ENCODE measurements around the gene DNMT3A.
"Not testable (repeated sequence)": the region's sequence is repeated elsewhere in the genome, so short reads cannot be mapped to it uniquely, and the experiment has no call there.

The DNMT3A gene

GRCh38 chr2:25213229-25213628 lies 128.5 kb downstream of the DNMT3A start:
- Histone ChIP-seq H3K27me3 (no peaks in the 10 kb centered on the region), H3K4me3 (no peak overlapping the region), H3K4me2 (peak overlapping the region; percentile 76; the same call in 1 of the 2 replicates), H3K9ac (no peak overlapping the region), H3K4me1 (peaks cover 83% of the 10 kb centered on the region), H3K27ac (peak overlapping the region; percentile 18; the same call in 1 of the 2 replicates), H3K9me3 (no peaks in the 10 kb centered on the region), H3K36me3 (no peaks in the 10 kb centered on the region), H4K20me1 (no peaks in the 10 kb centered on the region)
- TF ChIP-seq Cebpa-rat (IDR thresholded peaks at IDR 0.05): no peak

DNA sequence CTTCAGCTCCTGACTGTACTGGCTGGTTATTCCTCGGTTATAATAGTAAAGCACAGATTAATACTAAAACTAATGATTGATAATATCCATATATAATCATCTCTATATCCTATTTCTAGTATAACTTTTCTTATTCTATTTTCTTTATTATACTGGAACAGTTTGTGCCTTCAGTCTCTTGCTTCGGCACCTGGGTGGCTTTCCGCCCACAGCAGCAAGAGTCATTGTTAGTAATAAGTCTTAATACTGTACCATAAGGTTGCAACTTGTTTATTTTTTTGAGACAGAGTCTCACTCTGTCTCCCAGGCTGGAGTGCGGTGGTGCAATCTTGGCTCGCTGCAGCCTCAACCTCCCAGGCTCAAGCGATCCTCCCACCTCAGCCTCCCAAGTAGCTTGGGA lies 130.8 kb downstream of the DNMT3A start:
- H4K20me1 ChIP-seq, H3K4me3 ChIP-seq, H3K27me3 ChIP-seq, H3K9ac ChIP-seq, H3K36me3 ChIP-seq, H3K9me3 ChIP-seq: not testable (repeated sequence)
- Histone ChIP-seq H3K4me1 (peaks cover 89% of the 10 kb centered on the region), H3K27ac (peak overlapping the region; percentile 66; the same call in 1 of the 2 replicates), H3K4me2 (peak overlapping the region; percentile 76)

DNA sequence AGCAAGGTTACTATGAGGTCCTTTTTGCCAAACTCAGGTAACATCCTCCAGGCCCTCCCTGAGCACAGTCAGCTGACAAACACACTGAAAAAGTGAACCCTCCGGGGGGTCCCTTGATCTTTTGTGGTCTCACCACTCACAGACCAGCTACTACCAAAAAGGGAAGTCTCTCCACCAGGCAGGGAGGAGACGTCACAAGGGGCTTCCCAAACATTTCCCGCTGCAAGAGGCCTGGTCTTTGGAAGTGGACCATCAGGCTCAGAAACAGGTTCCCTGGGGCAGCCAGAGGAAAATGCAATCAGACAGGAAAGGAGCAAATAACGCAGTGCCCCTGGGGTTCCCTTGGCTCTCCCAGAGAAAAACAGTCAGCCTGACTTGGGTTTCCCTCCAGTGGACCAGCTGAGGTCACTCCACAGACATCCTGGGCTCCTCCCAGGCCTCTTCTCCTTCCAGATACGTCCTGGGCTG lies 134.6 kb downstream of the DNMT3A start:
- Histone ChIP-seq H3K4me2 (peak overlapping the region; percentile 71), H3K9ac (no peak overlapping the region), H3K9me3 (no peaks in the 10 kb centered on the region), H3K36me3 (no peaks in the 10 kb centered on the region), H4K20me1 (no peaks in the 10 kb centered on the region), H3K27me3 (peaks cover 17% of the 10 kb centered on the region), H3K4me3 (no peak overlapping the region), H3K4me1 (peaks cover 91% of the 10 kb centered on the region), H3K27ac (0 out of 2 replicates have a peak overlapping the region, but pooled peaks have one; percentile 5)
- no peak for TF ChIP-seq Cebpa-rat (IDR thresholded peaks at IDR 0.05)

- Histone ChIP-seq H3K9me3 (no peaks in the 10 kb centered on the region), H3K4me2 (peak overlapping the region; percentile 87), H3K9ac (no peak overlapping the region), H4K20me1 (no peaks in the 10 kb centered on the region), H3K4me1 (peaks cover 72% of the 10 kb centered on the region), H3K36me3 (no peaks in the 10 kb centered on the region), H3K27ac (peak overlapping the region; percentile 44; the same call in 1 of the 2 replicates), H3K27me3 (peaks cover 17% of the 10 kb centered on the region), H3K4me3 (peak overlapping the region; percentile 46)
- TF ChIP-seq Cebpa-rat (IDR thresholded peaks at IDR 0.05): no peak
These were observed 137.4 kb downstream of the DNMT3A start for GRCh38 chr2:25204190-25204838.

GRCh38 chr2:25202275-25202674 lies 139.4 kb downstream of the DNMT3A start:
- Histone ChIP-seq H3K4me3 (no peak overlapping the region), H3K4me1 (peaks cover 61% of the 10 kb centered on the region), H3K36me3 (no peaks in the 10 kb centered on the region), H3K4me2 (peak overlapping the region; percentile 76), H3K9ac (no peak overlapping the region), H4K20me1 (no peaks in the 10 kb centered on the region), H3K27ac (no peak overlapping the region), H3K27me3 (peaks cover 17% of the 10 kb centered on the region), H3K9me3 (no peaks in the 10 kb centered on the region)
- no peak for TF ChIP-seq Cebpa-rat (IDR thresholded peaks at IDR 0.05)

GRCh38 chr2:25201794-25202193 lies 139.9 kb downstream of the DNMT3A start:
- Histone ChIP-seq H3K9me3 (no peaks in the 10 kb centered on the region), H3K4me2 (peak overlapping the region; percentile 76), H3K4me1 (peaks cover 61% of the 10 kb centered on the region), H4K20me1 (no peaks in the 10 kb centered on the region), H3K27ac (no peak overlapping the region), H3K36me3 (no peaks in the 10 kb centered on the region), H3K9ac (no peak overlapping the region), H3K4me3 (no peak overlapping the region), H3K27me3 (peaks cover 17% of the 10 kb centered on the region)
- TF ChIP-seq Cebpa-rat (IDR thresholded peaks at IDR 0.05): no peak

- peak overlapping the region; percentile 76 for H3K4me2 ChIP-seq
- H3K9me3 ChIP-seq: no peaks in the 10 kb centered on the region
- H3K36me3 ChIP-seq: no peaks in the 10 kb centered on the region
- peaks cover 17% of the 10 kb centered on the region for H3K27me3 ChIP-seq
- H3K4me3 ChIP-seq: no peak overlapping the region
- no peak for TF ChIP-seq Cebpa-rat (IDR thresholded peaks at IDR 0.05)
- H4K20me1 ChIP-seq: no peaks in the 10 kb centered on the region
- H3K9ac ChIP-seq: no peak overlapping the region
- H3K27ac ChIP-seq: no peak overlapping the region; the same call in 1 of the 2 replicates
- peaks cover 60% of the 10 kb centered on the region for H3K4me1 ChIP-seq
These were observed 140.5 kb downstream of the DNMT3A start for GRCh38 chr2:25201265-25201664.

GRCh38 chr2:25198576-25198975 lies 143.1 kb downstream of the DNMT3A start:
- TF ChIP-seq Cebpa-rat (IDR thresholded peaks at IDR 0.05): no peak
- Histone ChIP-seq H3K4me1 (peaks cover 47% of the 10 kb centered on the region), H3K4me2 (no peak overlapping the region), H3K9ac (no peak overlapping the region), H3K9me3 (no peaks in the 10 kb centered on the region), H4K20me1 (no peaks in the 10 kb centered on the region), H3K4me3 (no peak overlapping the region), H3K27ac (no peak overlapping the region), H3K36me3 (no peaks in the 10 kb centered on the region), H3K27me3 (peaks cover 5% of the 10 kb centered on the region)

GRCh38 chr2:25198209-25198525 lies 143.6 kb downstream of the DNMT3A start:
- no peak overlapping the region for H3K4me3 ChIP-seq
- H4K20me1 ChIP-seq: no peaks in the 10 kb centered on the region
- H3K27ac ChIP-seq: no peak overlapping the region
- peaks cover 1% of the 10 kb centered on the region; the same call in 1 of the 2 replicates for H3K27me3 ChIP-seq
- H3K4me2 ChIP-seq: peak overlapping the region; percentile 38
- H3K36me3 ChIP-seq: no peaks in the 10 kb centered on the region
- H3K9me3 ChIP-seq: no peaks in the 10 kb centered on the region
- H3K9ac ChIP-seq: no peak overlapping the region
- peaks cover 42% of the 10 kb centered on the region for H3K4me1 ChIP-seq
- no peak for TF ChIP-seq Cebpa-rat (IDR thresholded peaks at IDR 0.05)

GRCh38 chr2:25197336-25198208 lies 144.2 kb downstream of the DNMT3A start:
- no peaks in the 10 kb centered on the region for H3K27me3 ChIP-seq
- H3K9me3 ChIP-seq: no peaks in the 10 kb centered on the region
- H3K9ac ChIP-seq: no peak overlapping the region
- H3K36me3 ChIP-seq: no peaks in the 10 kb centered on the region
- no peak overlapping the region for H3K4me3 ChIP-seq
- peak overlapping the region; percentile 38 for H3K4me2 ChIP-seq
- H4K20me1 ChIP-seq: no peaks in the 10 kb centered on the region
- TF ChIP-seq Cebpa-rat (IDR thresholded peaks at IDR 0.05): no peak
- no peak overlapping the region for H3K27ac ChIP-seq
- peaks cover 39% of the 10 kb centered on the region for H3K4me1 ChIP-seq

Measured in BLaER1 (cell line).